ENCODE measurements around the gene DICER1. TPM values are rescaled to one million over a fixed set of nuclear protein-coding genes. Genes with fewer than 3 reads are reported as not detected.

Gene DICER1
- total and polyA plus RNA-seq, 3 donors from 2014 or later, result 31.7 to 111 (median 88.1) TPM

DNA sequence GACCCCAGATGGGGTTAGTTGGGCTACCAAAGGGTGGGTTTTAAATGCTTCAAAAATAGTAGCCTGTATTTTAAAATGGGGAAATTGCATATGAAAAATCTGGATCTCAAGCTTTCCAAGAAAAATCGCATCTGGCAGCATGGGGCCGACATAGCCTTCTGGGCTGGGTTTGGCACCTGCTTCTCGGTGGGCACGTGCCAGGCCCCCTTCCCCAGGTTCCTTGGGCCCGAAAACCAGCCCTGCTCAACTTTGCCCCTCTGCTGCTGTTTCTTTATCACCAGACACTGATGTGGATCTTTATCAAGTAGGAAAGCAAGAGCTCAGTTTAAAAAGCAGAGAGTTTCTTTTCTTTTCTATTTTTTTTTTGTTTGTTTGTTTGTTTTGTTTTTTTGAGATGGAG, 95.1 kb downstream of the DICER1 start:
- Histone ChIP-seq H3K4me3 (no peak overlapping the region), H3K36me3 (ENCODE audit: low read depth, missing control alignments) (no peaks in the 10 kb centered on the region), H3K4me1 (no peaks in the 10 kb centered on the region), H3K27ac (no peak overlapping the region), H3K27me3 (no peaks in the 10 kb centered on the region), H3K9me3 (no peaks in the 10 kb centered on the region)
- DNase-seq, result no peak
- WGBS, 2 donors, result 89 to 90% methylated on average over 5 of the region's 5 CpGs
- intact Hi-C loops (cut with DNase I; ENCODE audit: low total_unique reads), result no loop called here
- TF ChIP-seq, protein P1, sequence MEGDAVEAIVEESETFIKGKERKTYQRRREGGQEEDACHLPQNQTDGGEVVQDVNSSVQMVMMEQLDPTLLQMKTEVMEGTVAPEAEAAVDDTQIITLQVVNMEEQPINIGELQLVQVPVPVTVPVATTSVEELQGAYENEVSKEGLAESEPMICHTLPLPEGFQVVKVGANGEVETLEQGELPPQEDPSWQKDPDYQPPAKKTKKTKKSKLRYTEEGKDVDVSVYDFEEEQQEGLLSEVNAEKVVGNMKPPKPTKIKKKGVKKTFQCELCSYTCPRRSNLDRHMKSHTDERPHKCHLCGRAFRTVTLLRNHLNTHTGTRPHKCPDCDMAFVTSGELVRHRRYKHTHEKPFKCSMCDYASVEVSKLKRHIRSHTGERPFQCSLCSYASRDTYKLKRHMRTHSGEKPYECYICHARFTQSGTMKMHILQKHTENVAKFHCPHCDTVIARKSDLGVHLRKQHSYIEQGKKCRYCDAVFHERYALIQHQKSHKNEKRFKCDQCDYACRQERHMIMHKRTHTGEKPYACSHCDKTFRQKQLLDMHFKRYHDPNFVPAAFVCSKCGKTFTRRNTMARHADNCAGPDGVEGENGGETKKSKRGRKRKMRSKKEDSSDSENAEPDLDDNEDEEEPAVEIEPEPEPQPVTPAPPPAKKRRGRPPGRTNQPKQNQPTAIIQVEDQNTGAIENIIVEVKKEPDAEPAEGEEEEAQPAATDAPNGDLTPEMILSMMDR (IDR thresholded peaks at IDR 0.05), result no peak
- no peak for TF ChIP-seq POLR2A (IDR thresholded peaks at IDR 0.05)

DNA sequence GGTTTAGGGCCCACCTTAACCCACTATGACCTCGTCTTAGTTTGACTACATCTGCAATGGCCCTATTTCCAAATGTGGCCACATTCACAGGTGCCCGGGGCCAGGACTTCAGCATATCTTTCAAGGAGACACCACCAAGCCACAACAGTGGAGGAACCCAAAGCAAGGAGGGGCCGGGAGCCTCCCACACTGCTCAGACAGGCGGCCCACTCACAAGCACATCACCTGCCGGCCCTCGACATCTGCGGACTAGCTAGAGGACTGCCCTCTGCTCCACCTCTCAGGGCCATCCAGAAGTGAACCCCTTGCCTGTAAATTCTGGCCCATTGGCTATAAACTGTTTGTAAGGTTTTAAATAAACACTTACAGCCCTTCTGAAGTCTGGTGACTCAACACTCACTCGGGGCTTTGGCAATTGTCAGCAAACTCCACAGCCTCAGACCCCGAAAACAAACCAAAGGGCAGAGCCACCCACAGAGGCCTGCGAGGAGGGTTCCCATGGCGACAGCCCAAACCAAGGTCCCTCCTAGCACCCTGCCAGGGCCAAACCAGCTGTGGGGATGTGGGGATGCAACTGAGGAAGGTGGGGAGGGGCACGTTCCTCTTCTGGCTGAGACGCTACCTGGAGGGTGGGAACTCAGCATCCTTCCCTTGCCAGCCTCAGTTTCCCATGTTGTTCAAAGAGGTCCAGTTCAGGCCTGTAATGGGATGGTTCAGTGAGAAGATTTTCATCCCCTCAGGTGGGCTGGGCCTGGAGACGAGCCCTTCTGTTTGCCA, 95.8 kb downstream of the DICER1 start:
- H3K36me3 ChIP-seq (ENCODE audit: low read depth, missing control alignments), result no peaks in the 10 kb centered on the region
- H3K27ac ChIP-seq, result no peak overlapping the region
- 88 to 90% methylated on average over 14 of the region's 14 CpGs for WGBS, 2 donors
- H3K4me3 ChIP-seq, result no peak overlapping the region
- no peak for DNase-seq
- intact Hi-C loops (cut with DNase I; ENCODE audit: low total_unique reads), result no loop called here
- no peaks in the 10 kb centered on the region for H3K9me3 ChIP-seq
- H3K4me1 ChIP-seq, result no peaks in the 10 kb centered on the region
- TF ChIP-seq, protein P1 (IDR thresholded peaks at IDR 0.05), result no peak
- no peak for TF ChIP-seq POLR2A (IDR thresholded peaks at IDR 0.05)
- no peaks in the 10 kb centered on the region for H3K27me3 ChIP-seq

DNA sequence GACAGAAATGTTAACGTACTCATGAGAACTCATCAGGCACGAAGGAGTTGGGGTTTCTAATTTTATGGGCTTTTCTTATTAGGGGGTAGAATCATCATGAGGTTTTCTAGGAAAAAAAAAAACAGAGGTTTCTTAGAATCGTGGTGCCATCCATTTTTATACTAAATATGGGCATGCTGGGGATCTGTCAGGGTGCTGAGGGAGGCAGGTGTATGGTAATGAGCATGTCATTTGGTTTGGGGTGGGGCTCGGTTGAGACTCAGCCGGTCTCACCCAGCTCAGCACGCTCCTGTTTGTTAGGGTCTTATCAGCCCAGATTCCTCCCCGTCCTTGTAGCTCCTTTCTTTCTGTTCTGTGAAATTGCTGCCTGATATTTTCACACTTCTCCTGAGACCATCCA, 98.2 kb downstream of the DICER1 start:
- Histone ChIP-seq H3K36me3 (ENCODE audit: low read depth, missing control alignments) (no peaks in the 10 kb centered on the region), H3K4me3 (no peak overlapping the region), H3K27ac (no peak overlapping the region), H3K9me3 (no peaks in the 10 kb centered on the region), H3K27me3 (no peaks in the 10 kb centered on the region), H3K4me1 (no peaks in the 10 kb centered on the region)
- no peak for DNase-seq
- WGBS, 2 donors, result 66 to 79% methylated on average over 7 of the region's 7 CpGs
- intact Hi-C loops (cut with DNase I; ENCODE audit: low total_unique reads), result no loop called here
- TF ChIP-seq, protein P1 (IDR thresholded peaks at IDR 0.05), result no peak
- no peak for TF ChIP-seq POLR2A (IDR thresholded peaks at IDR 0.05)

DNA sequence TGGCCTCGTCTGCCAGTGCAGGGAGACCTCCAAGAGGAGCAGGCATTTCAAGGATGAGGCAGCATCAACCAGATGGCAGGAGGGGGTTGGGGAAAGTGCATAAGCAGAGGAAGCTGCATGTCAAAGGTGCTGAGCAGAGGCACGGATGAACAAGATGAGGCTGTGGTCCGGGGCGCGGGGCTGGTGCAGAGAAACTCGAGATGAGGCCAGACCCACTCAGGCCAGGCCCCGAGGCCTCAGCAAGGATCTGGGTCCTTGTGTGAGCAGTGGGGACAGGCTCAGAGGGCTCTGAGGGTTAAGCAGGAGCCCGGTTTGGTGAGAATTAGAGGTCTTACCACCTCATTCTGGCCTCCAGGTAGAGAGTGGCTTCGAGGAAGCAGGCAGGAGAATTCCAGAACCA, 98.8 kb downstream of the DICER1 start:
- intact Hi-C loops (cut with DNase I; ENCODE audit: low total_unique reads), result no loop called here

More for the DNA sequence above, 98.8 kb downstream of the DICER1 start:
- WGBS, 2 donors, result 86 to 90% methylated on average over 9 of the region's 9 CpGs
- Histone ChIP-seq H3K4me3 (no peak overlapping the region), H3K27me3 (no peaks in the 10 kb centered on the region), H3K9me3 (no peaks in the 10 kb centered on the region), H3K27ac (no peak overlapping the region), H3K4me1 (no peaks in the 10 kb centered on the region), H3K36me3 (ENCODE audit: low read depth, missing control alignments) (no peaks in the 10 kb centered on the region)
- TF ChIP-seq POLR2A (IDR thresholded peaks at IDR 0.05), result no peak
- TF ChIP-seq, protein P1 (IDR thresholded peaks at IDR 0.05), result no peak
- DNase-seq, result no peak
